BE2C (cell line): ENCODE data around the gene LAP3.

Experiments
- DNase-seq: peaks from one replicate; pipeline ENCODE4 v3.0.0-alpha.2; 2020
- H3K27me3 ChIP-seq: fragments of 250-450 bp; sonication (Bioruptor Pico); 2 replicates; pipeline ENCODE4 v1.5.1; 2020; ENCODE audit warnings: mild to moderate bottlenecking
- H3K36me3 ChIP-seq: fragments of 250-450 bp; sonication (Bioruptor Pico); 2 replicates; pipeline ENCODE4 v1.5.1; 2020; ENCODE audit warnings: mild to moderate bottlenecking
- H3K4me1 ChIP-seq: fragments of 250-450 bp; sonication (Bioruptor Pico); 2 replicates; pipeline ENCODE4 v1.5.1; 2020
- H3K4me3 ChIP-seq: 2 replicates; pipeline ENCODE4 v1.5.1; 2011; ENCODE audit warnings: low read depth, low read length
- H3K9me3 ChIP-seq: fragments of 250-450 bp; sonication (Bioruptor Pico); 2 replicates; pipeline ENCODE4 v1.5.1; 2020
- TF ChIP-seq, protein P1 (sequence below): IDR thresholded peaks from 2 replicates; pipeline ENCODE4 v1.5.1; 2012; ENCODE audit warnings: mild to moderate bottlenecking, low read depth, low read length

Gene LAP3

GRCh38 chr4:17583276-17583675 lies 6.3 kb downstream of the LAP3 start:
- no peaks in the 10 kb centered on the region for H3K9me3 ChIP-seq
- TF ChIP-seq, protein P1, sequence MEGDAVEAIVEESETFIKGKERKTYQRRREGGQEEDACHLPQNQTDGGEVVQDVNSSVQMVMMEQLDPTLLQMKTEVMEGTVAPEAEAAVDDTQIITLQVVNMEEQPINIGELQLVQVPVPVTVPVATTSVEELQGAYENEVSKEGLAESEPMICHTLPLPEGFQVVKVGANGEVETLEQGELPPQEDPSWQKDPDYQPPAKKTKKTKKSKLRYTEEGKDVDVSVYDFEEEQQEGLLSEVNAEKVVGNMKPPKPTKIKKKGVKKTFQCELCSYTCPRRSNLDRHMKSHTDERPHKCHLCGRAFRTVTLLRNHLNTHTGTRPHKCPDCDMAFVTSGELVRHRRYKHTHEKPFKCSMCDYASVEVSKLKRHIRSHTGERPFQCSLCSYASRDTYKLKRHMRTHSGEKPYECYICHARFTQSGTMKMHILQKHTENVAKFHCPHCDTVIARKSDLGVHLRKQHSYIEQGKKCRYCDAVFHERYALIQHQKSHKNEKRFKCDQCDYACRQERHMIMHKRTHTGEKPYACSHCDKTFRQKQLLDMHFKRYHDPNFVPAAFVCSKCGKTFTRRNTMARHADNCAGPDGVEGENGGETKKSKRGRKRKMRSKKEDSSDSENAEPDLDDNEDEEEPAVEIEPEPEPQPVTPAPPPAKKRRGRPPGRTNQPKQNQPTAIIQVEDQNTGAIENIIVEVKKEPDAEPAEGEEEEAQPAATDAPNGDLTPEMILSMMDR, result no peak
- H3K4me3 ChIP-seq, result no peak overlapping the region
- no peaks in the 10 kb centered on the region for H3K27me3 ChIP-seq
- peaks cover 38% of the 10 kb centered on the region for H3K36me3 ChIP-seq
- no peaks in the 10 kb centered on the region for H3K4me1 ChIP-seq
- no peak for DNase-seq

DNA sequence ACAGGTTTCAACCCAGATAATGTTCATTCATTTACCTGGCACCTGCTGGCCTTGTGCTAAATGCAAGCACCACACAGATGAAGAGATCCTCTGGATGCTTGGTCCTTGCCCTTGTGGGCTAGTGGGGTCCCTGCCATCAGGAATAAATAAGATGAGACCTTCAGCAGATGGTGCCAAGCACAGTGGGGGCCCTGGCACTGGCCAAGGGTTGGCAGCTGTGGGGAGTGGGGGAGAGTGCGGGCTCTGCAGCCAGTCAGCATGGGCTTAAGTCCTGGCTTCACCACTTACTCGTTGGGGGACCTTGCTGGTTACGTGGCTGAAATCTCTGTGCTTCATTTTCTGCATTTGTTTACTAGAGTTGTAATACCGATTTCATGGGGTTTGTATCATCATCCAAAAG lies 6.9 kb downstream of the LAP3 start:
- DNase-seq, result no peak
- Histone ChIP-seq H3K36me3 (peaks cover 45% of the 10 kb centered on the region), H3K27me3 (no peaks in the 10 kb centered on the region), H3K9me3 (no peaks in the 10 kb centered on the region), H3K4me3 (no peak overlapping the region), H3K4me1 (no peaks in the 10 kb centered on the region)
- TF ChIP-seq, protein P1, result no peak

GRCh38 chr4:17584521-17585213 lies 7.7 kb downstream of the LAP3 start:
- no peak for DNase-seq
- no peaks in the 10 kb centered on the region for H3K4me1 ChIP-seq
- H3K36me3 ChIP-seq, result peaks cover 52% of the 10 kb centered on the region
- TF ChIP-seq, protein P1, result no peak
- H3K27me3 ChIP-seq, result no peaks in the 10 kb centered on the region
- no peak overlapping the region for H3K4me3 ChIP-seq
- H3K9me3 ChIP-seq, result no peaks in the 10 kb centered on the region

GRCh38 chr4:17587094-17587822 lies 10.3 kb downstream of the LAP3 start:
- no peak overlapping the region for H3K4me3 ChIP-seq
- no peaks in the 10 kb centered on the region for H3K9me3 ChIP-seq
- DNase-seq, result no peak
- H3K4me1 ChIP-seq, result no peaks in the 10 kb centered on the region
- H3K27me3 ChIP-seq, result no peaks in the 10 kb centered on the region
- TF ChIP-seq, protein P1, result no peak
- H3K36me3 ChIP-seq, result peaks cover 53% of the 10 kb centered on the region

DNA sequence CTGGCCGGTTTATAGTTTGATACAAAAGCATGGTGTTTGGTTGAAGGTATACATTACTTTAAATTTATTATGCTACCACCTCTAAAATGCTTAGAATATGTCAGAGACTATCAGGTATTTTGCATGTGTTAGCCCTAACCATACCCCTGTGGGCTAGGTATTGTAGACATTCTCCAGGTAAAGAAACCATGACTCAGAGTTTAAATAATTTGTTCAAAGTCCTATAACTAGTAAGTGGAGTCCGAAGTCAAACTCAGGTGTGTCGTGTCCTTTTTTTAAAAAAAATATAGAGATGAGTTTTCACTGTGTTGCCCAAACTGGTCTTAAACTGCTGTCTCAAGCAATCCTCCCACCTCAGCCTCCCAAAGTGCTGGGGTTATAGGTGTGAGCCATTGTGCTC lies 12.4 kb downstream of the LAP3 start:
- Histone ChIP-seq H3K9me3 (no peaks in the 10 kb centered on the region), H3K36me3 (peaks cover 58% of the 10 kb centered on the region), H3K27me3 (no peaks in the 10 kb centered on the region), H3K4me3 (no peak overlapping the region), H3K4me1 (no peaks in the 10 kb centered on the region)
- TF ChIP-seq, protein P1, result no peak
- DNase-seq, result no peak

- Histone ChIP-seq H3K27me3 (no peaks in the 10 kb centered on the region), H3K4me1 (peaks cover 10% of the 10 kb centered on the region; the same call in 1 of the 2 replicates), H3K36me3 (peaks cover 49% of the 10 kb centered on the region), H3K9me3 (no peaks in the 10 kb centered on the region), H3K4me3 (no peak overlapping the region)
- DNase-seq, result no peak
- TF ChIP-seq, protein P1, result no peak
These were observed 18.5 kb downstream of the LAP3 start for GRCh38 chr4:17595471-17596005.
